Adrenal gland (tissue), 12 donors: Measurements from ENCODE around the gene BNC2. TPM values are rescaled to one million over a fixed set of nuclear protein-coding genes. Genes with fewer than 3 reads are reported as not detected.

Experiments used
- DNase-seq, 7 donors: peaks; one replicate each; pipeline ENCODE4 v3.0.0-alpha.2; 2019 to 2020
- H3K27ac ChIP-seq, 5 donors: fragments of 200-600 bp; sonication (generic) in 4 of 5; 1 replicate in 3 of 5; 2 replicates in 2 of 5; pipeline versions ENCODE4 v1.5.1 to v1.8.0; 2016 to 2020; ENCODE audit warnings: mild to moderate bottlenecking in 1 of 5
- H3K27me3 ChIP-seq: fragments of 200-600 bp; 2 replicates; pipeline ENCODE4 v1.8.0; 2021
- H3K36me3 ChIP-seq, 2 donors: fragments of 200-600 bp; replicated peaks in 1 of 2; 1 replicate in 1 of 2; 2 replicates in 1 of 2; pipeline versions ENCODE4 v1.5.1 to v1.8.0; 2018 to 2022
- H3K4me1 ChIP-seq, 2 donors: fragments of 200-600 bp; replicated peaks in 1 of 2; 1 replicate in 1 of 2; 2 replicates in 1 of 2; pipeline versions ENCODE4 v1.5.1 to v1.8.0; 2018 to 2021
- H3K4me3 ChIP-seq, 4 donors: fragments of 200-600 bp; sonication (generic) in 3 of 4; one replicate each; pipeline ENCODE4 v1.5.1; 2016 to 2018
- H3K9me3 ChIP-seq, 3 donors: fragments of 200-600 bp; sonication (generic) in 1 of 3; replicated peaks in 1 of 3; 1 replicate in 2 of 3; 2 replicates in 1 of 3; pipeline versions ENCODE4 v1.5.1 to v1.8.0; 2016 to 2021
- POLR2A ChIP-seq, 2 donors: fragments of 450-650 bp; IDR thresholded peaks; one replicate each; pipeline ENCODE4 v1.6.1; 2017; ENCODE audit warnings: antibody characterized with exemption in 2 of 2, mild to moderate bottlenecking in 2 of 2, moderate library complexity in 1 of 2
- WGBS, 4 donors: extraction: QIAGEN DNeasy Blood & Tissue Kit in 2 of 4; methylation state at CpG; one replicate each; pipeline versions ENCODE4 v1.1.5 to v1.1.7; 2013 to 2017; 5-methylcytosine and 5-hydroxymethylcytosine counted together
- intact Hi-C, 2 donors: fragments of 100-400 bp; cut with DNase I; formaldehyde crosslinking; loops; one replicate each; pipeline versions ENCODE4 v1.14.1 to v1.15.0; 2022 to 2023
- polyA plus RNA-seq, 3 donors: library from polyadenylated mRNA; stranded (reverse); fragments of 200-250 nt in 2 of 3; fragments of 350-450 nt in 1 of 3; fragmentation: Illumina TruSeq in 1 of 3; extraction: RNeasy Lipid Tissue Mini Kit (QIAGEN cat#74804) in 1 of 3; gene quantifications; one replicate each; pipeline ENCODE4 v1.2.3, GENCODE V29; 2013 to 2014
- total RNA-seq, 9 donors: library from RNA; depleted of rRNA in 4 of 9; stranded (reverse); fragments of >200 nt in 4 of 9; fragments of 120-200 nt in 1 of 9; fragmentation: NEBNext Ultra II Directional in 1 of 9; extraction: Animal tissue kit (Norgen Biotek cat#: 25700) in 1 of 9; gene quantifications; one replicate each; pipeline versions ENCODE4 v1.1.0 to v1.2.4, GENCODE V29; 2013 to 2023
- TF ChIP-seq, protein P1 (sequence below), 6 experiments: fragments of 450-650 bp in 4 of 6; fragments of 200-600 bp in 2 of 6; sonication (generic) in 1 of 6; IDR thresholded peaks; 1 replicate in 5 of 6; 2 replicates in 1 of 6; pipeline versions ENCODE4 v1.5.1 to v1.8.0; 2016 to 2021; ENCODE audit warnings: antibody characterized with exemption in 6 of 6, mild to moderate bottlenecking in 2 of 6, moderate library complexity in 1 of 6
- donor health status: healthy with polysubstance abuse.
- donor health status: Bipolar disorder and iron deficiency.
- donor health status: DM: yes; HTN: yes; CAD: no.
- donor health status: DM: no; HTN: no; CAD: no.
- donor health status: DM: no; HTN: no; CAD: no.
- donor health status: DM: yes; HTN: yes; CAD: no.

BNC2 gene
- total and polyA plus RNA-seq, 12 donors = 1.1 to 11.1 (median 5.0) TPM

- Histone ChIP-seq H3K4me1 (no peaks in the 10 kb centered on the region), H3K4me3 (no peak overlapping the region), H3K27ac (no peak overlapping the region), H3K27me3 (no peaks in the 10 kb centered on the region), H3K9me3 (no peaks in the 10 kb centered on the region), H3K36me3 (no peaks in the 10 kb centered on the region)
- WGBS, 4 donors = 90 to 96% (median 91%) methylated on average over 3 of the region's 3 CpGs
- TF ChIP-seq, protein P1, sequence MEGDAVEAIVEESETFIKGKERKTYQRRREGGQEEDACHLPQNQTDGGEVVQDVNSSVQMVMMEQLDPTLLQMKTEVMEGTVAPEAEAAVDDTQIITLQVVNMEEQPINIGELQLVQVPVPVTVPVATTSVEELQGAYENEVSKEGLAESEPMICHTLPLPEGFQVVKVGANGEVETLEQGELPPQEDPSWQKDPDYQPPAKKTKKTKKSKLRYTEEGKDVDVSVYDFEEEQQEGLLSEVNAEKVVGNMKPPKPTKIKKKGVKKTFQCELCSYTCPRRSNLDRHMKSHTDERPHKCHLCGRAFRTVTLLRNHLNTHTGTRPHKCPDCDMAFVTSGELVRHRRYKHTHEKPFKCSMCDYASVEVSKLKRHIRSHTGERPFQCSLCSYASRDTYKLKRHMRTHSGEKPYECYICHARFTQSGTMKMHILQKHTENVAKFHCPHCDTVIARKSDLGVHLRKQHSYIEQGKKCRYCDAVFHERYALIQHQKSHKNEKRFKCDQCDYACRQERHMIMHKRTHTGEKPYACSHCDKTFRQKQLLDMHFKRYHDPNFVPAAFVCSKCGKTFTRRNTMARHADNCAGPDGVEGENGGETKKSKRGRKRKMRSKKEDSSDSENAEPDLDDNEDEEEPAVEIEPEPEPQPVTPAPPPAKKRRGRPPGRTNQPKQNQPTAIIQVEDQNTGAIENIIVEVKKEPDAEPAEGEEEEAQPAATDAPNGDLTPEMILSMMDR (IDR thresholded peaks at IDR 0.05) = no peak
- no peak for TF ChIP-seq POLR2A (IDR thresholded peaks at IDR 0.05)
- no peak for DNase-seq
- intact Hi-C loops = no loop called here
Observed at GRCh38 chr9:16672501-16672900, 198.0 kb downstream of the BNC2 start.

DNA sequence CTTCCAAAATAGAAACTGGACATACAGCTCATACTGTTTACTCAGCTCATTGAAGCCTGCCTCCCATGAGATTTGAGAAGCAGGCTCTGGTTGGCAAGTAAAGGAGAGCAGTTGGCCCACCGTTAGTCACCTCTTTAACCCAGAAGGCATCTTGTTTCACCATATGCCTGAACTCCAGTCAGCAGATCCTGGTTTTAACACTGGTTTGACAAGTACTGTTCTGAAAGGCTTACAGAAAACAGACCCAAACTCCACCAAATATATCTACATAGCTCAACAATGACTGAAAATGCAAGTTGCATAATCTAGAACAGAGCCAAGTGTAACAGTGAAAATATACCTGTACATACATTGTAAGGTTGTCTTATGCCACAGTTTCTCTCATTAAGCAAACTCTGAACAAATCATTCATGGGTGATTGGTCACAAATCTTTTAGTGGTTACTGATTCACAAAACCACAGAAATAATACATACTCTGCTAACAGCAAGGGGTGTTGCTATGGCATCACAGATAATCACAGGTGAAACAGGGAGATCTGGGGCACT lies 198.8 kb downstream of the BNC2 start:
- Histone ChIP-seq H3K9me3 (no peaks in the 10 kb centered on the region), H3K36me3 (no peaks in the 10 kb centered on the region), H3K4me1 (no peaks in the 10 kb centered on the region), H3K4me3 (no peak overlapping the region), H3K27ac (no peak overlapping the region), H3K27me3 (no peaks in the 10 kb centered on the region)
- no peak for DNase-seq
- intact Hi-C loops = no loop called here
- WGBS, 4 donors = 74 to 83% (median 76%) methylated on average over 1 of the region's 1 CpG
- TF ChIP-seq POLR2A (IDR thresholded peaks at IDR 0.05) = no peak
- TF ChIP-seq, protein P1 (IDR thresholded peaks at IDR 0.05) = no peak

- Histone ChIP-seq H3K4me3 (no peak overlapping the region), H3K27ac (no peak overlapping the region), H3K27me3 (no peaks in the 10 kb centered on the region), H3K36me3 (no peaks in the 10 kb centered on the region), H3K4me1 (no peaks in the 10 kb centered on the region), H3K9me3 (no peaks in the 10 kb centered on the region)
- TF ChIP-seq POLR2A (IDR thresholded peaks at IDR 0.05) = no peak
- 83 to 96% (median 87%) methylated on average over 6 of the region's 6 CpGs for WGBS, 4 donors
- intact Hi-C loops = no loop called here
- DNase-seq = no peak
Observed at GRCh38 chr9:16670791-16671190, 199.7 kb downstream of the BNC2 start.

DNA sequence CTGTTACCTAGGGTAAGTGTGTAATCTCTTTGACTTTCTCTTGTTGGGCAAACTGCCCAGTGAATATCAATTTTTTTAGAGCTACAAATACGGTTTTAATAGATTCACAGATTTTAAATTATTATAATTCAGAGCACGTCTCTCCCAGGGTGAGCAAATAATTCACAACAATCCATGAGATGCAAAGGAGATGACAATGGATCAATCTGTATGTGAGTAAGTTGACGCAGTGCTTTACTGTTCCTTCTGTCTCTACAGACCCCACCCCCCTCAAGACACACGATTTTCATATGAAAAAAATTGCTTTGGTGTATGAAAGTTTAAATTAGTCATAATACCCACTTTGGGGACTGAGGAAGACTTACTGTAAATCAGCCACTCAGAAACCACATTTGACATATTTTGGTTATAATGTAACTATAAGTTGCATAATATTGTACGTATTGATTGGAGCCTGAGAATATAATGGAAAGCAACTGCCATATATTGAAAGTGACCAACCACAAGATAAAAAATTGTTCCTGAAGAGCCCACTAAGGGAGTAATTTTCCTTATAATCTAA lies 201.7 kb downstream of the BNC2 start:
- H3K36me3 ChIP-seq = no peaks in the 10 kb centered on the region
- intact Hi-C loops = no loop called here
- H3K4me1 ChIP-seq = no peaks in the 10 kb centered on the region

More for the DNA sequence above, 201.7 kb downstream of the BNC2 start:
- no peak for DNase-seq
- no peak overlapping the region for H3K4me3 ChIP-seq
- no peak overlapping the region for H3K27ac ChIP-seq
- H3K27me3 ChIP-seq = no peaks in the 10 kb centered on the region
- 73 to 79% (median 76%) methylated on average over 5 of the region's 5 CpGs for WGBS, 4 donors
- no peak for TF ChIP-seq POLR2A (IDR thresholded peaks at IDR 0.05)
- TF ChIP-seq, protein P1 (IDR thresholded peaks at IDR 0.05) = no peak
- no peaks in the 10 kb centered on the region for H3K9me3 ChIP-seq
